Activated CD4-positive, alpha-beta T cell treated with anti-CD3 and anti-CD28 coated beads, Interleukin-2, amount 10 ng/mL, durations not matched to agents 24 days and 14 days (primary cell): Measurements from ENCODE around the gene CUX1. TPM values are rescaled to one million over a fixed set of nuclear protein-coding genes. Genes with fewer than 3 reads are reported as not detected.
"Not testable (repeated sequence)": the region's sequence is repeated elsewhere in the genome, so short reads cannot be mapped to it uniquely, and the experiment has no call there.

Experiments
- DNase-seq: peaks from one replicate; pipeline ENCODE4 v3.0.0; 2022
- H3K27ac Mint-ChIP-seq: one replicate; pipeline ENCODE4 v1.8.0; 2022; ENCODE audit warnings: mild to moderate bottlenecking, mixed read lengths
- H3K27me3 Mint-ChIP-seq: one replicate; pipeline ENCODE4 v1.8.0; 2022; ENCODE audit warnings: mixed read lengths
- H3K36me3 Mint-ChIP-seq: one replicate; pipeline ENCODE4 v1.8.0; 2022; ENCODE audit warnings: low read depth, mild to moderate bottlenecking, mixed read lengths
- H3K4me1 Mint-ChIP-seq: one replicate; pipeline ENCODE4 v1.8.0; 2021; ENCODE audit warnings: mixed read lengths
- H3K4me3 Mint-ChIP-seq: one replicate; pipeline ENCODE4 v1.8.0; 2022; ENCODE audit warnings: mild to moderate bottlenecking, moderate library complexity, mixed read lengths
- H3K9me3 Mint-ChIP-seq: one replicate; pipeline ENCODE4 v1.8.0; 2021; ENCODE audit warnings: mixed read lengths
- intact Hi-C: fragments of 100-400 bp; cut with micrococcal nuclease; formaldehyde crosslinking; loops from one replicate; pipeline ENCODE4 v1.15.1; 2023
- total RNA-seq: library from RNA; stranded (reverse); gene quantifications from 2 replicates; pipeline ENCODE4 v1.2.3, GENCODE V29; 2022

CUX1 gene
- total RNA-seq, 1 donor from 2014 or later = 31.5 TPM

GRCh38 chr7:101824440-101824839 is 7.0 kb downstream of the CUX1 start:
- H3K9me3 Mint-ChIP-seq = no peaks in the 10 kb centered on the region
- peaks cover 5% of the 10 kb centered on the region for H3K4me1 Mint-ChIP-seq
- no peak overlapping the region for H3K27ac Mint-ChIP-seq
- H3K27me3 Mint-ChIP-seq = peaks cover 7% of the 10 kb centered on the region
- no peak for DNase-seq
- H3K36me3 Mint-ChIP-seq = peaks cover 5% of the 10 kb centered on the region
- H3K4me3 Mint-ChIP-seq = no peak overlapping the region
- intact Hi-C loops = no loop called here

DNA sequence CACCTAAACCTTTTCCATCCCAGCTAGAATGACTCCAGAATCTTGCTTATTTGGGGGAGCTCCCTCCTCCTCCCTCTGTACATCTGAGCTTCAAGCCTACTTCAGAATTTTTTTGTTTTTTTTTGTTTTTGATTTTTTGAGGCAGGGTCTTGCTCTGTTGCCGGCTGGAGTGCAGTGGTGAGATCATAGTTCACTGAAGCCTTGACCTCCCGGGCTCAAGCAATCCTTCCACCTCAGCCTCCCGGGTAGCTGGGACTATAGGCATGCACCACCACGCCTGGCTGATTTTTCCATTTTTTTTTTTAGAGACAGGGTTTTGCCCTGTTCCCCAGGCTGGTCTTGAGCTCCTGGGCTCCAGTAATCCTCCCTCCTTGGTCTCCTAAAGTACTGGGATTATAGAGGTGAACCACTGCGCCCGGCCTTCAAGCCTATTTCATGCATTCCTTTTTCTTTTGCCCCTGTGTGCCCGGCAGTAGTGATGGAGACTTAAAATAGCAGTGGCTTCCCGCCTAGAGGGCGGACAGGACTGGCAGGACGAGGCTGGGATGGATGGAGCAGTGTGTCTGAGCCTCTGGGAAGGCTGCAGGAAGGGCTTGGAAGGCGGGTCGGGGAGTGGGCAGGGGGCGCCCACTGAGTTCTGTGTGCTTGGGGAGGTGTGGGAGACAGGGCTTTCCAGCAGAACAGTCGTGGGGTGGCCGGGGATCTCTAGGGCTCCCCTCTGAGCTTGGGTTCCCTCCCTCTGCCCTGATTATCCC is 8.8 kb downstream of the CUX1 start:
- DNase-seq = no peak
- H3K9me3 Mint-ChIP-seq = no peaks in the 10 kb centered on the region
- no peak overlapping the region for H3K4me3 Mint-ChIP-seq
- H3K36me3 Mint-ChIP-seq = peaks cover 3% of the 10 kb centered on the region
- H3K27me3 Mint-ChIP-seq = no peaks in the 10 kb centered on the region
- no peak overlapping the region for H3K27ac Mint-ChIP-seq
- intact Hi-C loops = no loop called here
- peaks cover 3% of the 10 kb centered on the region for H3K4me1 Mint-ChIP-seq

DNA sequence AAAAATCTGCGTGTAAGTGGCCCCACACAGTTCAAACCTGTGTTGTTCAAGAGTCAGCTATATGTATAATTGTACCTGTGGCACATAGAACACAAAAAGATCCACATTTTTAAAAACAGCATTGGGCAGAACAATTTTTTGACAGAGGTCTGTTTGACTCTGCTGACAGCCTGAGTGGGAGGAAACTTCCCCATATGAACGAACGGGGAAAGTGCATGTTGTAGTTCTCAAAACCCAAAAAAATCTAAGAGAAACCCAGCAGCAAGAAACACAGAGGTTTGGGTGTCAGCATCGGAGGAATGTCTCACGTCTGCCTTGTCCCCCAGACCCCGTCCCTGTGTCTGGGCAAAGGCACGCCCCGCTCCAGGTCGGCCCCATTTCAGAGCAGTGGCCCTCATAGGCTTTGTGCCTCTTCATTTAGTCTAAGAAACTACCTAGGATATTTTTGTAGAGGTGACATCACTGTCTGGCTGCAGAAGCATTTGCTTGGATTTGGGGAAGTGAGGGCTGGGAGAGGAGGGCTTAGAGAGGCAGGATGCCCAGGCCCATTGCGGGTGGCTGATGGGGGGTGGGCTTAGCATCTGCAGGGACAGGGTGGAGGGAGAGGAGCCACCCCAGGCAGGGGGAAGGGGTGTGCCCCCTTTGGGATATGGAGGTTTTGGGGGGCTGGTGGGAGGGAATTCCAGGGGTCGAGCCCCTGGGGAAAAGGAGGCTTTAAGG is 11.0 kb downstream of the CUX1 start:
- intact Hi-C loops = no loop called here
- H3K27me3 Mint-ChIP-seq = no peaks in the 10 kb centered on the region
- H3K9me3 Mint-ChIP-seq = no peaks in the 10 kb centered on the region
- H3K36me3 Mint-ChIP-seq = peaks cover 3% of the 10 kb centered on the region
- H3K4me3 Mint-ChIP-seq = no peak overlapping the region
- no peak overlapping the region for H3K27ac Mint-ChIP-seq
- H3K4me1 Mint-ChIP-seq = peaks cover 3% of the 10 kb centered on the region
- DNase-seq = no peak

DNA sequence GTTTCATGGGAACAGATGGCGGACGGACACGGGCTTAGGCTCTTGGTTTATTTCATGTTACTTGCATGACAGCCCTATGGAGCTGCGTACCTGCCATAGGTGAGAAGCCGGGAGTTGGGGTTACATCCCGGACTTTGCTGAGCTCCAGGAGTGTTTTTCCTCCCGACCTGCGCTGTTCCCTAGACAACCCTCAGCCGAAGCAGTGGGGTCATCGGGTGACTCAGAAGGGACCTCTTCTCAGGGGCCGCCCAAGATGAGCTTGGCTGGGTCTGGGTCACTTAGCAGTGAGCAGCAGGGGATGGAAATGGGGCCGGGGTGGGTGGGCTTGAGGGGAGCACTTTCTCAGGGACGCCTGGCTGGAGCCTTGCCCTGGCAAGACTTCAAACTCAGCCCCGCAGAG is 11.9 kb downstream of the CUX1 start:
- DNase-seq = no peak
- peaks cover 3% of the 10 kb centered on the region for H3K4me1 Mint-ChIP-seq
- peaks cover 3% of the 10 kb centered on the region for H3K36me3 Mint-ChIP-seq
- H3K4me3 Mint-ChIP-seq = no peak overlapping the region
- no peaks in the 10 kb centered on the region for H3K27me3 Mint-ChIP-seq
- H3K27ac Mint-ChIP-seq = no peak overlapping the region
- H3K9me3 Mint-ChIP-seq = no peaks in the 10 kb centered on the region
- intact Hi-C loops = no loop called here

DNA sequence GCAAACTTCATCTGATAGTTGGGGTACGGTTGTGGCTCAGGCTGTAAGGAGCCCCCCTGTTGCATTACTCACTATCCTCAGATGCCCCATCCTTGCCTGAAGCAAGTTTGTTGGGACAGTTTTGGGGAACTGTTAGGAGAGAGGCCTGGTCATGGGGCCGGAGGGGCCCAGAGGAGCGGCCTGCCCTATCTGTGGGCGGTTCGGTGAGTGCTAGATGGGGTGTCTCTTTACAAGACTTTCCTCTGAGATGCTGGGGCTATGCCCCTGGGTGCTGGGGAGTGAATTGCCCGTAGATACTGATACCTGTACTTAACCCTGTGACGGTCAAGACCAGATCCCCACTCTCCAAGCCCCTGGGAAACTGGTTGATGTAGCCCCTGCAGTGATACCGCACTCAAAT is 12.4 kb downstream of the CUX1 start:
- Mint-ChIP-seq H3K27ac (no peak overlapping the region), H3K27me3 (no peaks in the 10 kb centered on the region), H3K4me1 (peaks cover 3% of the 10 kb centered on the region), H3K4me3 (no peak overlapping the region), H3K9me3 (no peaks in the 10 kb centered on the region), H3K36me3 (peaks cover 3% of the 10 kb centered on the region)
- no peak for DNase-seq
- intact Hi-C loops = no loop called here

- H3K36me3 Mint-ChIP-seq, H3K27me3 Mint-ChIP-seq, H3K27ac Mint-ChIP-seq, DNase-seq, H3K9me3 Mint-ChIP-seq, H3K4me1 Mint-ChIP-seq, H3K4me3 Mint-ChIP-seq, intact Hi-C loops: not testable (repeated sequence)
These were observed 14.0 kb downstream of the CUX1 start for GRCh38 chr7:101831396-101831795.

GRCh38 chr7:101832205-101832631 is 14.8 kb downstream of the CUX1 start:
- no peaks in the 10 kb centered on the region for H3K27me3 Mint-ChIP-seq
- H3K36me3 Mint-ChIP-seq = peaks cover 3% of the 10 kb centered on the region
- intact Hi-C loops = no loop called here
- H3K27ac Mint-ChIP-seq = no peak overlapping the region
- no peak overlapping the region for H3K4me3 Mint-ChIP-seq
- H3K9me3 Mint-ChIP-seq = no peaks in the 10 kb centered on the region
- H3K4me1 Mint-ChIP-seq = peaks cover 1% of the 10 kb centered on the region
- DNase-seq = no peak

DNA sequence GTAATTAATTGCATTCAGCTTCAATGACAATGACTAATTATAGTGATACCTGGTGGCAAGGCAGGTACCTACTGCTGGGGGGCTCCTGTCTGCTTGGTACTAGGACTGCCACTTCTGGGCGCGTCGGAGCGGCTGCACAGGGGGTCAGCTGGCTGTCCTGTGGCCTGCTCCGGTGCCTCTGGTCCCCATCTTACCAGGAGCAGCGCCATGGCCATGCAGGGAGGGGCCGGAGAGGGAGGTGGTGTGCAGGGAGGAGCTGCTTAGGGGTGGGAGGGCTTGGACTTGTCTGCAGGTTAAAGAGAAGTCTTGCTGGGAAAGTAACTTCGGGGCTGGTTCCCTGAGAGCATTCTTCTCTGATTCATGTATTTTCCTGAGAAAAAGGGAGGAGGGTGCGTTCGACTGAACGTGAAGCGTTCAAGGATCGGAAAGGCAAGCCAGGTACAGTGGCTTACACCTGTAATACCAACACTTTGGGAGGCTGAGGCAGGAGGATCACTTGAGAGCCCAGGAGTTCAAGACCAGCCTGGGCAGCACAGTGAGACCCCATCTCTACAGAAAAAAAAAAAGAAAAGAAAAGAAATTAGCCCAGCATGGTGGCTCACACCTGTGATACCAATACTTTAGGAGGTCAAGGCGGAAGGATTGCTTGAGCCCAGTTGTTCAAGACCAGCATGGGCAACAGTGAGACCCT is 15.4 kb downstream of the CUX1 start:
- H3K27ac Mint-ChIP-seq = no peak overlapping the region
- intact Hi-C loops = no loop called here

GRCh38 chr7:101833799-101834198 is 16.4 kb downstream of the CUX1 start:
- no peaks in the 10 kb centered on the region for H3K4me1 Mint-ChIP-seq
- intact Hi-C loops = no loop called here
- no peaks in the 10 kb centered on the region for H3K27me3 Mint-ChIP-seq
- no peaks in the 10 kb centered on the region for H3K9me3 Mint-ChIP-seq
- no peak for DNase-seq
- H3K4me3 Mint-ChIP-seq = no peak overlapping the region
- H3K27ac Mint-ChIP-seq = no peak overlapping the region
- H3K36me3 Mint-ChIP-seq = no peaks in the 10 kb centered on the region

More for the DNA sequence above, 15.4 kb downstream of the CUX1 start:
- peaks cover 2% of the 10 kb centered on the region for H3K36me3 Mint-ChIP-seq
- no peaks in the 10 kb centered on the region for H3K27me3 Mint-ChIP-seq
- no peak overlapping the region for H3K4me3 Mint-ChIP-seq
- no peak for DNase-seq
- no peaks in the 10 kb centered on the region for H3K4me1 Mint-ChIP-seq
- no peaks in the 10 kb centered on the region for H3K9me3 Mint-ChIP-seq

DNA sequence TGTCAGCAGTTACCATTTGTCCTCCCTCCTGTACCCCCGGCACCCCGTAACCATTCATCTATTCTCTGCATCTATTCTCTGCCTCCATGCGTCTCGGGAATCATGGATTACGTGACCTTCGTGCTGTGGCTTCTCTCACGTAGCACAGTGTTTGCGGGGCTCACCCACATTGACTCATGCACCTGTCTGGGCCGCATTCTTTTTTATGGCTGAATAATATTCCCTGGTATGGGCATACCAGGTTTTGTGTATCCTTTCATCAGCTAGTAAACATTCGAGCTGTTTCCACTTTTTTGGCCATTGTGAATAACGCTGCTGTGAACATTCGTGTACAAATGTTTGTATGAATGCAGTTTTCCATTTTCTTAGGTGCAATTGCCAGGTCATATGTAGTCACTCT is 17.7 kb downstream of the CUX1 start:
- Mint-ChIP-seq H3K27ac (no peak overlapping the region), H3K27me3 (no peaks in the 10 kb centered on the region), H3K4me3 (no peak overlapping the region), H3K4me1 (no peaks in the 10 kb centered on the region), H3K9me3 (no peaks in the 10 kb centered on the region), H3K36me3 (no peaks in the 10 kb centered on the region)
- intact Hi-C loops = no loop called here
- no peak for DNase-seq

- H3K4me1 Mint-ChIP-seq, H3K9me3 Mint-ChIP-seq, H3K36me3 Mint-ChIP-seq, H3K4me3 Mint-ChIP-seq, H3K27ac Mint-ChIP-seq, DNase-seq, intact Hi-C loops, H3K27me3 Mint-ChIP-seq: not testable (repeated sequence)
These were observed 20.0 kb downstream of the CUX1 start for GRCh38 chr7:101837433-101837832.

- Mint-ChIP-seq H3K36me3 (no peaks in the 10 kb centered on the region), H3K27ac (no peak overlapping the region), H3K9me3 (no peaks in the 10 kb centered on the region), H3K4me1 (no peaks in the 10 kb centered on the region), H3K27me3 (no peaks in the 10 kb centered on the region), H3K4me3 (no peak overlapping the region)
- intact Hi-C loops = no loop called here
- DNase-seq = no peak
These were observed 21.5 kb downstream of the CUX1 start for GRCh38 chr7:101838837-101839483.

GRCh38 chr7:101841328-101841727 is 23.9 kb downstream of the CUX1 start:
- Mint-ChIP-seq H3K9me3 (no peaks in the 10 kb centered on the region), H3K4me1 (no peaks in the 10 kb centered on the region), H3K27me3 (no peaks in the 10 kb centered on the region), H3K4me3 (no peak overlapping the region), H3K36me3 (no peaks in the 10 kb centered on the region), H3K27ac (no peak overlapping the region)
- intact Hi-C loops = no loop called here
- DNase-seq = no peak
